Adipocyte (in vitro differentiated cells): Measurements from ENCODE around the gene PPARD.

Experiments
- DNase-seq: peaks from one replicate; pipeline ENCODE4 v3.0.0-alpha.2; 2015; ENCODE audit warnings: low read depth
- H3K27me3 ChIP-seq: replicated peaks from 2 replicates; pipeline ENCODE4 v1.7.0; 2013; ENCODE audit warnings: mild to moderate bottlenecking, low read length, moderate library complexity; ENCODE audit not compliant: control insufficient read depth, insufficient read depth
- H3K36me3 ChIP-seq: 2 replicates; pipeline ENCODE4 v1.7.0; 2013; ENCODE audit warnings: low read length, mild to moderate bottlenecking, moderate library complexity; ENCODE audit not compliant: control insufficient read depth, insufficient read depth, severe bottlenecking
- H3K4me1 ChIP-seq: 2 replicates; pipeline ENCODE4 v1.7.0; 2013; ENCODE audit warnings: mild to moderate bottlenecking, low read length, moderate library complexity; ENCODE audit not compliant: control insufficient read depth, insufficient read depth
- H3K4me3 ChIP-seq: 2 replicates; pipeline ENCODE4 v1.7.0; 2013; ENCODE audit warnings: mild to moderate bottlenecking, low read length, moderate library complexity
- H3K9ac ChIP-seq: 2 replicates; pipeline ENCODE4 v1.7.0; 2013; ENCODE audit warnings: mild to moderate bottlenecking, low read length, moderate library complexity
- H3K9me3 ChIP-seq: 2 replicates; pipeline ENCODE4 v1.7.0; 2013; ENCODE audit warnings: mild to moderate bottlenecking, low read length, moderate library complexity; ENCODE audit not compliant: control insufficient read depth

PPARD gene

DNA sequence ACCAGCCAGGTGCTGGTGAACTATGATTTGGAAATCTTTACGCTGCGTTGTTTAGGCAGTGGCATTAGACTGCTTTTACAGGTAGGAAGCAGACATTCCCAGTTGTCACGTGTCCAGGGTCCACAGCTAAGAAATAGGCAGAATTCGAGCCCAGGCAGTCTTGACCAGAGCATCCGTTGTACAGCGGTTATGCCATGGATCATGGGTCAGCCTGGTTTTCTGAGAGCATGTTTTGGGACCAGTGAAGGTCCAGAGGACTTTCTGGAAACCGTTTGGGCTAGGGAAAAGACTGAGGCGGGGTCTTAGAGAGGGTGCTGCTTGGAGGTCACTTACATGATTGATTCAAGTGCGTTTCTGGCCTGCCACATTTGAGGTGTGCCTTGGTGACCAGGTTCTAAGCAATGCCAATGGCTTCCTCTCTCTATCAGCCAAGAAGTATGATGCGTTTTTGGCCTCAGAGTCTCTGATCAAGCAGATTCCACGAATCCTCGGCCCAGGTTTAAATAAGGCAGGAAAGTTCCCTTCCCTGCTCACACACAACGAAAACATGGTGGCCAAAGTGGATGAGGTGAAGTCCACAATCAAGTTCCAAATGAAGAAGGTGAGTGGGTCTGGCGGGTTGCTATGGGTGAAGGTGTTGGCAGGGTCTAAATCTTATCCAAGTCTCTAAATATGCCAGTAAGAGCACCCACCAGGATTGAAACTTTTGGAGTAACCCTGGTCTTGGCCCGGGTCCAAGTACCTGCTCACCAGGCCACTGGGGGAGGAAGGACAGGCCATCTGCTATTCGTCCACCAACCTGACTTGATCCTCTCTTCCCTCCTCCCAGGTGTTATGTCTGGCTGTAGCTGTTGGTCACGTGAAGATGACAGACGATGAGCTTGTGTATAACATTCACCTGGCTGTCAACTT lies 127.6 kb downstream of the PPARD start:
- H3K9me3 ChIP-seq: no peaks in the 10 kb centered on the region
- H3K4me3 ChIP-seq: peak overlapping the region; percentile 94
- DNase-seq: peak; percentile 38
- H3K27me3 ChIP-seq: no peaks in the 10 kb centered on the region
- H3K36me3 ChIP-seq: peaks cover 57% of the 10 kb centered on the region
- H3K9ac ChIP-seq: peak overlapping the region; percentile 95
- peaks cover 27% of the 10 kb centered on the region for H3K4me1 ChIP-seq

DNA sequence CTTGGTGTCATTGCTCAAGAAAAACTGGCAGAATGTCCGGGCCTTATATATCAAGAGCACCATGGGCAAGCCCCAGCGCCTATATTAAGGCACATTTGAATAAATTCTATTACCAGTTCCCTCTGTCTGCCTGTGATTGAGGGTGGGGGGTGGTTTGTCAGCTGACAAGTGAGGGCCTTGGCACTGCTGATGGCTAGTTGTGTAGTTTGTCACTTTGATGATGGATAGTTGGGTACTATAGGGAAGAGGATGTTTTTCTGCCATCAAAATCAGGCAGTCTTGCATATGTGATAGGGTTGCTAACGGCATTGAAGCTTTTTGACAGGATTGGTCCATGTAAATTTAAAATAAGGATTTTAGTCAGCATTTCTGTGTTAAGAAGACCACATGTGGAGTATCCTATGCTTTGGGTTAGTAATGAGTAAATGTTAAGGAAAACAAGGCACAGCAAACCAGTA lies 128.3 kb downstream of the PPARD start:
- H3K4me1 ChIP-seq: peaks cover 27% of the 10 kb centered on the region
- peak overlapping the region; percentile 95 for H3K9ac ChIP-seq
- DNase-seq: peak; percentile 16
- H3K27me3 ChIP-seq: no peaks in the 10 kb centered on the region
- peaks cover 64% of the 10 kb centered on the region for H3K36me3 ChIP-seq
- no peaks in the 10 kb centered on the region for H3K9me3 ChIP-seq
- H3K4me3 ChIP-seq: peak overlapping the region; percentile 94

- DNase-seq: no peak
- H3K4me1 ChIP-seq: peaks cover 27% of the 10 kb centered on the region
- no peaks in the 10 kb centered on the region for H3K9me3 ChIP-seq
- peaks cover 61% of the 10 kb centered on the region for H3K36me3 ChIP-seq
- H3K4me3 ChIP-seq: no peak overlapping the region
- no peaks in the 10 kb centered on the region for H3K27me3 ChIP-seq
- H3K9ac ChIP-seq: no peak overlapping the region
These were observed 129.5 kb downstream of the PPARD start for GRCh38 chr6:35471836-35472345.

DNA sequence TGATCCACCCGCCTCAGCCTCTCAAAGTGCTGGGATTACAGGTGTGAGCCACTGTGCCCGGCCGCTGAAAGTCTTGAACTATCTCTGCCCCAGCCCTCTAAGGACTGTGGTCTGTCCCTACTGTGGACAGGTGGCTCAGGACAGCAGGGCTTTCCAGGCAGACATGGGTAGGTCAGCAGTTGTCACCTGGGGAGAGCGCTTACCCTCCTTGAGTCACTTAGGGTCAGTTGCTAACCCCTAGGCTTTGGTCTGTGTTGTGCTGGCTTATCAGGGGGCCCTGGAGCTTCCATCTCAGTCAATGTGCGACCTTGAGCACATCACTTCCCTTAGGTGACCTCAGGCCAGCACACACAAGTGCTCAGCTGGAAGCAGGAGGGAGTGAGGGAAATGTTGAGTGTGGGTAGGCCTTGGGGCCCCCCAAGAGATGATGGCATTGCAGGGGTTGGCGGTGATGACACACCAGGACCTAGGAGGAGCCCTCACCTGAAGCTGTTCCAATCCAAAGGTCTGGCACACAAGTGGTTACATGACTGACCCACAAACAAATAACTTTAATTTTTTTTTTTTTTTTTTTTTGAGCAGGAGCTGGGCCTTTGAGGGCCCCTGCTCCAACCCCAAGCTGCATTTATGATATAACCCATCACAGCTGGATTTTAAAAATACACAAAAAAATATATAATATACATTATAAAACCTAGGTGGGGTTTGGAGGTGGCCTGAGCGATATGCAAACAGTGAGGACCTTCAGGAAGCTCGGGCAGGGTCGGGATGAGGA lies 130.9 kb downstream of the PPARD start:
- no peaks in the 10 kb centered on the region for H3K27me3 ChIP-seq
- no peak for DNase-seq
- peaks cover 65% of the 10 kb centered on the region for H3K36me3 ChIP-seq
- no peak overlapping the region for H3K9ac ChIP-seq
- H3K9me3 ChIP-seq: no peaks in the 10 kb centered on the region
- H3K4me1 ChIP-seq: peaks cover 22% of the 10 kb centered on the region
- no peak overlapping the region for H3K4me3 ChIP-seq

DNA sequence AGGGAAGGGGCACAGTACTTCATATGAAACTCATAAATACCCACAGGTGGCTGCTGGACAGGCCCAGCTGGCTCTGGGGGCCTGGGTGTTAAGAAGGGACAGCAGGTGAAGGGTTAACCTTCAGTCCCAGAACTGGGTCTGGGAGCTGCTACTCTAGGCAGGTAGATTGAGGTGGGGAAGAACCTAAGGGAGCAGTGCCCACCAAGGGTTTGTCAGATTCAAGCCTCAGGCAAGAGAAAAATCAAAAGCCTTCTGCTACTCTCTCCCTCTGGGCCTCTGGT lies 131.4 kb downstream of the PPARD start:
- H3K36me3 ChIP-seq: peaks cover 68% of the 10 kb centered on the region
- peaks cover 22% of the 10 kb centered on the region for H3K4me1 ChIP-seq
- no peaks in the 10 kb centered on the region for H3K27me3 ChIP-seq
- H3K9me3 ChIP-seq: no peaks in the 10 kb centered on the region
- no peak for DNase-seq
- no peak overlapping the region for H3K4me3 ChIP-seq
- no peak overlapping the region for H3K9ac ChIP-seq

DNA sequence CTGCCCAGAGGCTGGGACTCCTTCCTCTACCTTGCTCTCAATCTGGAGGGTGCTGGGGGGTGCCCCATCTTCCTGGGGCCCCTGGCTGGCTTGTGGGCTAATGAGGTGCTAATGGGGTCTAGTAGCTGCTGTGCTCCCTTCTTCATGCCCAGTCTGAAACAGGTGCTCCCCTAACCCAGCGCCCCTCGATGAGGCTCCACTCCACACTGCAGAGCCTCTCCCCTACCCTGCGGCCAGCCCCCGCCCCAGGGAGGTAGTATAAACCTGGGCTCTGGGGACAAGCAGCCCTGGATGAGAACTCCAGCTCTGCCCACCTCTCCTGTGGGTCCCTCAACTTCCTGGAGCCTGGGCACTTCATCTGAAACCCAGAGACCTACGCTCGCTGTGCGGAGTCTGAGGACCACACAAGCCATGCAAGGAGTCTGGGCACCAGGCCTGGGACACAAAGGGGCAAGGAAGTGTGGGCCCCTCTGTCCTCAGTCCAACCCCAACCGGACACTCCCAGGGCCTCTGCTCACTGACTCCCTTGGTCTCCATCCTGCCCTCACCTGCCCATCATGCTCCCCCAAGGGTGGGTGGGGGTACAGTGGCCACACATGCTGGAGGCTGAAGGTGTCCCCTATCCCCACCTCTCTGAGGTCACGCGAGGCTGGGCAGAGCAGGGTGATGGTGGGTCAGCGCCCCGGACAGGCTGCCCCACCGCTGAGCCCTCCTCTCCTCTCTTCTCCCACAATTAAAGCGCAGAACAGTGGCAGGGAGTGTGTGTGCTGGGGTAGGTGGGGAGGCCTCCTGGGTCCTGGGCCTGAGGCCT lies 132.0 kb downstream of the PPARD start:
- Histone ChIP-seq H3K9me3 (no peaks in the 10 kb centered on the region), H3K9ac (no peak overlapping the region), H3K36me3 (peaks cover 70% of the 10 kb centered on the region), H3K4me3 (no peak overlapping the region), H3K27me3 (no peaks in the 10 kb centered on the region), H3K4me1 (peaks cover 22% of the 10 kb centered on the region)
- no peak for DNase-seq

DNA sequence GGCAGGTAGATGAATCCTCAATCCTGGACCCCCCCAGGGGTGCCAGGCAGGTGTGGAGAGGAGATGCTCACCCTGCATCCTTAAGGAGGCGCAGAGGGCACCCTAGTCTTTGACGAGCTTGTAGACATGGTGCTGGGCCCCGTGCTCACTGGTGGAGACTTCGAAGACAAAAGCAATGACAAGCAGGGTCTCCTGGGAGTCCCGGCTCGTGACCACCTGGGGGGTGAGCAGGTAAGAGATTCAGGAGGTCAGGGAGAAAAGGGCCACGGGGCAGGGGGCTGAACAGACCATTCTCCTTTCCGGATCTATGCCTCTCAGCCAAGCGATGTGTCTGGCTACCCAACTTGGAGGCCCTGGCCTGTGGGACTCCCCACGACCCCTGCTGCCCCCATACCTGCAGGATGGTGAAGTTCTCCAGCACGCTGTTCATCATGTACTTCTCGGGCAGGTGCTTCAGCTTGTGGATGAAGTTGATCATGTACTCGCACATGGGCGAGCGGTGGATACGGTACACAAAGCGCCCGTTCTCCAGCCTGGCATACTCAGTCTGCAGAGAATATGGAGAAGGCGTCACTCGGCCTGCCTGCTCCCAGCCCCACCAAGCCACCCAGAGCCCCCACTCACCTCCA lies 132.7 kb downstream of the PPARD start:
- Histone ChIP-seq H3K4me3 (no peak overlapping the region), H3K9me3 (no peaks in the 10 kb centered on the region), H3K36me3 (peaks cover 65% of the 10 kb centered on the region), H3K4me1 (peaks cover 17% of the 10 kb centered on the region), H3K9ac (no peak overlapping the region), H3K27me3 (no peaks in the 10 kb centered on the region)
- no peak for DNase-seq

GRCh38 chr6:35475573-35475972 lies 133.2 kb downstream of the PPARD start:
- H3K27me3 ChIP-seq: no peaks in the 10 kb centered on the region
- no peak overlapping the region for H3K4me3 ChIP-seq
- no peaks in the 10 kb centered on the region for H3K9me3 ChIP-seq
- no peak for DNase-seq
- H3K36me3 ChIP-seq: peaks cover 60% of the 10 kb centered on the region
- H3K4me1 ChIP-seq: peaks cover 12% of the 10 kb centered on the region
- H3K9ac ChIP-seq: no peak overlapping the region

GRCh38 chr6:35476004-35476403 lies 133.6 kb downstream of the PPARD start:
- peaks cover 55% of the 10 kb centered on the region for H3K36me3 ChIP-seq
- no peak overlapping the region for H3K4me3 ChIP-seq
- no peak overlapping the region for H3K9ac ChIP-seq
- H3K27me3 ChIP-seq: no peaks in the 10 kb centered on the region
- peaks cover 8% of the 10 kb centered on the region for H3K4me1 ChIP-seq
- no peaks in the 10 kb centered on the region for H3K9me3 ChIP-seq
- DNase-seq: no peak

DNA sequence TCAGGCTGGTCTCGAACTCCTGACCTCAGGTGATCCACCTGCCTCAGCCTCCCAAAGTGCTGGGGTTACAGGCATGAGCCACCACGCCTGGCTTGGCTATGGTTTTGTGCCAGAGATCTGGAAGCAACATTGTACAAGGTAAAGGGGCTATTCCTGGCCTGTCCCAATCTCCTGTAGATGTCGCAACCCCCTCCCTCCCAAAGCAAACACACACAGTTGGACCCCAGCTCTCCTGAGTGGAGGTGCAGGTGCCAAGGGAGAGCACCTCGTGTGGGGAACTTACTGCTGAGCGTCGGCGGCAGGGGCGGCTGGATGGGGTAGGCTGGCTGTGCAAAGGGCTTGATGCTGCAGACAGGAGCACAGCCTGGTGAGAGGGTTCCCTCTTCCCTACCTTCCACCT lies 134.7 kb downstream of the PPARD start:
- no peak overlapping the region for H3K9ac ChIP-seq
- H3K9me3 ChIP-seq: no peaks in the 10 kb centered on the region
- peaks cover 2% of the 10 kb centered on the region for H3K4me1 ChIP-seq
- no peak for DNase-seq
- peaks cover 47% of the 10 kb centered on the region for H3K36me3 ChIP-seq
- no peak overlapping the region for H3K4me3 ChIP-seq
- no peaks in the 10 kb centered on the region for H3K27me3 ChIP-seq
